ENCODE measurements around the gene TOP2A.

- TF ChIP-seq, protein P1, sequence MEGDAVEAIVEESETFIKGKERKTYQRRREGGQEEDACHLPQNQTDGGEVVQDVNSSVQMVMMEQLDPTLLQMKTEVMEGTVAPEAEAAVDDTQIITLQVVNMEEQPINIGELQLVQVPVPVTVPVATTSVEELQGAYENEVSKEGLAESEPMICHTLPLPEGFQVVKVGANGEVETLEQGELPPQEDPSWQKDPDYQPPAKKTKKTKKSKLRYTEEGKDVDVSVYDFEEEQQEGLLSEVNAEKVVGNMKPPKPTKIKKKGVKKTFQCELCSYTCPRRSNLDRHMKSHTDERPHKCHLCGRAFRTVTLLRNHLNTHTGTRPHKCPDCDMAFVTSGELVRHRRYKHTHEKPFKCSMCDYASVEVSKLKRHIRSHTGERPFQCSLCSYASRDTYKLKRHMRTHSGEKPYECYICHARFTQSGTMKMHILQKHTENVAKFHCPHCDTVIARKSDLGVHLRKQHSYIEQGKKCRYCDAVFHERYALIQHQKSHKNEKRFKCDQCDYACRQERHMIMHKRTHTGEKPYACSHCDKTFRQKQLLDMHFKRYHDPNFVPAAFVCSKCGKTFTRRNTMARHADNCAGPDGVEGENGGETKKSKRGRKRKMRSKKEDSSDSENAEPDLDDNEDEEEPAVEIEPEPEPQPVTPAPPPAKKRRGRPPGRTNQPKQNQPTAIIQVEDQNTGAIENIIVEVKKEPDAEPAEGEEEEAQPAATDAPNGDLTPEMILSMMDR (IDR thresholded peaks at IDR 0.05), result no peak
- TF ChIP-seq POLR2A (IDR thresholded peaks at IDR 0.05), result no peak
- peak; percentile 71 for TF ChIP-seq POLR2AphosphoS5 (IDR thresholded peaks at IDR 0.05)
- TF ChIP-seq EP300 (IDR thresholded peaks at IDR 0.05), result no peak
These were observed 75.7 kb downstream of the TOP2A start for GRCh38 chr17:40341808-40342503.

Data from gastroesophageal sphincter (tissue), 3 donors.